GM04504 (cell line): ENCODE data around the gene HK3.

Experiments
- DNase-seq: peaks from one replicate; pipeline ENCODE4 v3.0.0-alpha.2; 2012; ENCODE audit warnings: low read depth

Gene HK3

GRCh38 chr5:176850371-176851245 lies 48.5 kb downstream of the HK3 start:
- DNase-seq = no peak

- DNase-seq = no peak
Measured at GRCh38 chr5:176849611-176850227, 49.4 kb downstream of the HK3 start.

- no peak for DNase-seq
Measured at GRCh38 chr5:176848651-176849050, 50.5 kb downstream of the HK3 start.

GRCh38 chr5:176847726-176848290 lies 51.3 kb downstream of the HK3 start:
- no peak for DNase-seq

GRCh38 chr5:176847148-176847547 lies 52.0 kb downstream of the HK3 start:
- DNase-seq = no peak

GRCh38 chr5:176846335-176847140 lies 52.6 kb downstream of the HK3 start:
- no peak for DNase-seq

- DNase-seq = no peak
Measured at GRCh38 chr5:176845392-176845713, 53.8 kb downstream of the HK3 start.

GRCh38 chr5:176844706-176845391 lies 54.3 kb downstream of the HK3 start:
- peak; percentile 8 for DNase-seq

GRCh38 chr5:176844281-176844680 lies 54.9 kb downstream of the HK3 start:
- no peak for DNase-seq

GRCh38 chr5:176843673-176844072 lies 55.5 kb downstream of the HK3 start:
- DNase-seq = no peak

GRCh38 chr5:176837707-176838115 lies 61.4 kb downstream of the HK3 start:
- peak; percentile 68 for DNase-seq

GRCh38 chr5:176836811-176837706 lies 62.1 kb downstream of the HK3 start:
- DNase-seq = no peak

- DNase-seq = no peak
Measured at GRCh38 chr5:176835918-176836317, 63.2 kb downstream of the HK3 start.

- no peak for DNase-seq
Measured at GRCh38 chr5:176833286-176833685, 65.9 kb downstream of the HK3 start.

- no peak for DNase-seq
Measured at GRCh38 chr5:176832162-176832561, 67.0 kb downstream of the HK3 start.

- DNase-seq = no peak
Measured at GRCh38 chr5:176831425-176831824, 67.7 kb downstream of the HK3 start.

GRCh38 chr5:176830995-176831423 lies 68.1 kb downstream of the HK3 start:
- DNase-seq = no peak
